Subcutaneous adipose tissue (tissue), 4 donors: Measurements from ENCODE around the gene COBL. TPM values are rescaled to one million over a fixed set of nuclear protein-coding genes. Genes with fewer than 3 reads are reported as not detected.

ENCODE experiments used
- CTCF ChIP-seq: fragments of 450-650 bp; IDR thresholded peaks from one replicate; pipeline ENCODE4 v1.5.1; 2016; ENCODE audit warnings: low read depth, mild to moderate bottlenecking, control low read depth, antibody characterized with exemption, moderate library complexity
- total RNA-seq, 4 donors: library from RNA; depleted of rRNA; stranded (reverse); fragments of >200 nt; gene quantifications; one replicate each; pipeline ENCODE4 v1.1.0, GENCODE V29; 2016

Gene COBL
- total RNA-seq, 4 donors from 2014 or later: 0.51 to 1.8 (median 0.93) TPM

- no peak for TF ChIP-seq CTCF
Observed at GRCh38 chr7:51229620-51230323, 86.8 kb downstream of the COBL start.

GRCh38 chr7:51229106-51229537, 87.5 kb downstream of the COBL start:
- TF ChIP-seq CTCF: no peak

- no peak for TF ChIP-seq CTCF
Observed at GRCh38 chr7:51228386-51228958, 88.1 kb downstream of the COBL start.

GRCh38 chr7:51227861-51228260, 88.7 kb downstream of the COBL start:
- no peak for TF ChIP-seq CTCF

GRCh38 chr7:51226916-51227535, 89.6 kb downstream of the COBL start:
- no peak for TF ChIP-seq CTCF

GRCh38 chr7:51226063-51226755, 90.4 kb downstream of the COBL start:
- TF ChIP-seq CTCF: no peak
